Testis (tissue), 3 donors: ENCODE measurements around the gene SMIM1. TPM values are rescaled to one million over a fixed set of nuclear protein-coding genes. Genes with fewer than 3 reads are reported as not detected.

Experiments used
- DNase-seq: peaks from one replicate; pipeline ENCODE4 v3.0.0-alpha.2; 2019
- H3K27ac ChIP-seq, 2 donors: fragments of 200-600 bp; sonication (generic); one replicate each; pipeline ENCODE4 v1.5.1; 2019
- H3K27me3 ChIP-seq: fragments of 200-600 bp; sonication (generic); one replicate; pipeline ENCODE4 v1.5.1; 2019
- H3K36me3 ChIP-seq: fragments of 200-600 bp; sonication (generic); one replicate; pipeline ENCODE4 v1.5.1; 2017; ENCODE audit warnings: low read depth; ENCODE audit errors: missing control alignments
- H3K4me1 ChIP-seq: fragments of 200-600 bp; sonication (generic); one replicate; pipeline ENCODE4 v1.5.1; 2019
- H3K4me3 ChIP-seq, 2 donors: fragments of 200-600 bp; sonication (generic); one replicate each; pipeline ENCODE4 v1.5.1; 2017 to 2019
- H3K9me3 ChIP-seq: fragments of 200-600 bp; sonication (generic); one replicate; pipeline ENCODE4 v1.5.1; 2017
- CTCF ChIP-seq, 3 experiments: fragments of 450-650 bp in 2 of 3; fragments of 200-600 bp in 1 of 3; sonication (generic) in 1 of 3; IDR thresholded peaks; one replicate each; pipeline ENCODE4 v1.5.1; 2016 to 2019; ENCODE audit warnings: antibody characterized with exemption in 3 of 3, mild to moderate bottlenecking in 2 of 3, moderate library complexity in 1 of 3
- POLR2A ChIP-seq: fragments of 450-650 bp; IDR thresholded peaks from one replicate; pipeline ENCODE4 v1.6.1; 2017; ENCODE audit warnings: antibody characterized with exemption, mild to moderate bottlenecking, moderate library complexity
- WGBS, 2 donors: methylation state at CpG; one replicate each; pipeline ENCODE4 v1.1.5; 2018; 5-methylcytosine and 5-hydroxymethylcytosine counted together
- intact Hi-C: fragments of 100-400 bp; cut with DNase I; formaldehyde crosslinking; loops from one replicate; pipeline ENCODE4 v1.15.1; 2023; ENCODE audit warnings: low total_unique reads
- polyA plus RNA-seq: library from polyadenylated mRNA; stranded (reverse); fragments of 350-450 nt; fragmentation: Illumina TruSeq; extraction: RNeasy Lipid Tissue Mini Kit (QIAGEN cat#74804); gene quantifications from one replicate; pipeline ENCODE4 v1.2.3, GENCODE V29; 2014; ENCODE audit warnings: low read depth, low replicate concordance; ENCODE audit not compliant: insufficient read depth
- total RNA-seq, 2 donors: library from RNA; depleted of rRNA; stranded (reverse); fragments of >200 nt; gene quantifications; one replicate each; pipeline ENCODE4 v1.2.3, GENCODE V29; 2016

The SMIM1 gene
- total and polyA plus RNA-seq, 3 donors from 2014 or later: 92.9 to 213 (median 205) TPM

DNA sequence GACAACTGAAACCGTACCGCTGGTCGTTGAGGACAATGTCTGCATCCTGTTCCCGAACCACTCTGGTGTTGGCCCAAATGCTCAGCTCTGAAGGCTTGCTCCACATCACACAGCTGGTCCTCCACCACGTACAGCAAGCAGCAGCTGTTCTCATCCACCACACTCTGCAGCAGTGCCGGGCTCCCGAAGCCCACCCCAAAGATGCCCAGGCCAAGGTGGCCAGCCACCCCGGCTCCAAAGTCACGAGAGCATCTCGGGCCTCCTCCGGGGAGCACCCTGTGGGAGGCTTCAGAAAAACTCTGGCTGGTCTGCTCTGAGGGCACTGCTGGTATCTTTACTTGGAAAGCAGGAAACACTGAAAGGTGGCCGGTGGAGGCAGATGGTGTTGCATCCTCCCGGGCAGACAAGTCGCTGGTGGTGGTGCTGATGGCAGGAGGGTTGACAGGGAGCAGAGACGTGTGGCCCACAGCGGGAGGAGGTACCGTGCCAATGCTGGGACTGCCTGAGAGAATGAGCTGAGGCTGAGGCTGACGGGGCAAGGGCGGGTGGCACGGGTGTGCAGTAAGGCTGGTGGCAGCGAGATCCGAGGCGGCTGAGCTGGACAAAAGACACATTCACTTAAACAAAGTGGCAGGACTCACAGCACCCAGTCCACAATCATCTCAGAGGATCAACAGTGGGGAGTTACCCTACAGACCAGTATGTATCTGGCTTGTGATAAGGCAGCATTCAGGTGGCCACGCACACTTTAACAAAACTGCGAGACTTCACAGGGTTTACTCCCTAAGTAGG, 26.8 kb upstream of the SMIM1 start:
- no peaks in the 10 kb centered on the region for H3K27me3 ChIP-seq
- intact Hi-C loops: no loop called here
- 70 to 71% methylated on average over 22 to 25 of the region's 25 CpGs for WGBS, 2 donors
- no peak overlapping the region for H3K4me3 ChIP-seq
- peak overlapping the region in 1 of 2 donors; percentile 28 for H3K27ac ChIP-seq
- TF ChIP-seq CTCF (IDR thresholded peaks at IDR 0.05) (no peak), POLR2A (no peak)
- no peaks in the 10 kb centered on the region for H3K9me3 ChIP-seq
- H3K36me3 ChIP-seq: no peaks in the 10 kb centered on the region
- peaks cover 28% of the 10 kb centered on the region for H3K4me1 ChIP-seq
- DNase-seq: peak; percentile 53

DNA sequence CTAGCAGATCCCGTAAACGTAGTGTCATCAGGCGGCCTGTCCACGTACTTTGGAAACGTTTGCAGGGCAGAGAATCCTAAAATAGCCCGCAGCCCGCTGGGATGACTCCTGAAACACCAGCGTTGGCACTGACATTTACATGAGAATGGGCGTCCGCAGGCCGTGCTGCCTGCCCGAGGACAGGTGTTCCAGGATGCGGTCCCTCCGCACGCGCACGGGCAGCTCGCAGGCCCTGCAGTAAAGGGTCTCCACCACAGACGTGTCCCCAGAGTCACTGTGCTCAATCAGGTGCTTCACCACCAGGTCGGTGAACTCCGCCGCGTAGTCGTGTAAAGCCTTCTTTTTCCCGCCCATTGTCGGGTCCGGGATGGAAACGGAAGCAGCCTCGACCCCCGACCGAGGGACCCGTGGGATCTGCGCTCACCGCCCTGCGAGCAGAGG, 26.1 kb upstream of the SMIM1 start:
- Histone ChIP-seq H3K27ac (peak overlapping the region; percentile 28 to 42), H3K4me3 (peak overlapping the region; percentile 66 to 77), H3K9me3 (no peaks in the 10 kb centered on the region), H3K4me1 (peaks cover 28% of the 10 kb centered on the region), H3K36me3 (no peaks in the 10 kb centered on the region), H3K27me3 (no peaks in the 10 kb centered on the region)
- no peak for TF ChIP-seq POLR2A
- TF ChIP-seq CTCF (IDR thresholded peaks at IDR 0.05): no peak
- intact Hi-C loops: no loop called here
- peak; percentile 35 for DNase-seq
- 18 to 47% methylated on average over 6 to 35 of the region's 35 CpGs for WGBS, 2 donors

DNA sequence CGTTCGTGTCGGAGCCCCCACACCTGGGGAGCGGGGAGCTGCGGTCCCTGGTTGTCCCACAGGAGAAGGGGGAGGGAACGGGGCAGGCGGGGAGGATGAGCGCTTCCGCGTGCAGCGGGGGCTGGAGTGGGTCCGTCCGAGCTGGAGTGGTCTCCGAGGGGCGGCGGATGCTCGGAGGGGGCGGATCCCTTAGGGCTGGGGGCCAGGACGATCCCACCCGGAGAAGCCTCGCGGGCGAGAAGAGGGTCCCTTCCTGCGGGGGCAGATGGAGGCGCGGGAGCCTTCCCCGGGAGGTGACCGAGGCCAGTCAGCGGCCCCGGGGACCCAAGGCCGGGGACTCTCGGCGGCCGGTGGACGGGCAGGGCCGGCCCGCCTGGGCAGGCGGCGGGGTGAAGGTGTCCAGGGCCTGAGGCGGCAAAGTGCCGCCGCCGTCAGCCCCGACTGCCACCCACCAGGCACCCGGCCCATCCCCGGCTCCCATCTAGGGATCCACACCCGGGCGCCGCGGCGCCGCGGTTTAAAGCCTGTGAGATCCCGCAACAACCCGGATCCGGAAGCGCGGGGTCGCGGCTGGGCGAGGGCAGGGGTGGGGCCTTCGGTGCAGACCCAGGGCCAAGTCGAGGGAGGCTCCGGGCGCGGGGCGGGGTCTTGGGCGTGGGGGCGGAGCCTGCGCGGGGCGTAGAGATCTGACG, 25.6 kb upstream of the SMIM1 start:
- 0 to 2% methylated on average over 14 to 71 of the region's 73 CpGs for WGBS, 2 donors
- no peaks in the 10 kb centered on the region for H3K27me3 ChIP-seq
- H3K36me3 ChIP-seq: no peaks in the 10 kb centered on the region
- H3K4me3 ChIP-seq: peak overlapping the region; percentile 66 to 77
- peak; percentile 95 for DNase-seq
- H3K27ac ChIP-seq: peak overlapping the region; percentile 28 to 42
- H3K4me1 ChIP-seq: peaks cover 22% of the 10 kb centered on the region
- TF ChIP-seq POLR2A: no peak
- TF ChIP-seq CTCF (IDR thresholded peaks at IDR 0.05): no peak
- no peaks in the 10 kb centered on the region for H3K9me3 ChIP-seq
- intact Hi-C loops: no loop called here

GRCh38 chr1:3747522-3747848, 25.1 kb upstream of the SMIM1 start:
- intact Hi-C loops: no loop called here

More at GRCh38 chr1:3747522-3747848, 25.1 kb upstream of the SMIM1 start:
- Histone ChIP-seq H3K36me3 (no peaks in the 10 kb centered on the region), H3K9me3 (no peaks in the 10 kb centered on the region), H3K27me3 (no peaks in the 10 kb centered on the region), H3K4me1 (peaks cover 21% of the 10 kb centered on the region), H3K4me3 (peak overlapping the region; percentile 66 to 77), H3K27ac (peak overlapping the region in 1 of 2 donors; percentile 28)
- DNase-seq: no peak
- TF ChIP-seq CTCF (IDR thresholded peaks at IDR 0.05): no peak
- TF ChIP-seq POLR2A: no peak
- 32% methylated on average over 6 of the region's 6 CpGs for WGBS, 2 donors
